AG10803 (cell line): ENCODE measurements around the gene GNAO1.
A peak's percentile ranks its signal among the peaks of the same experiment; 100 is the strongest.

Experiments
- DNase-seq: peaks from one replicate; pipeline ENCODE4 v3.0.0; 2010; ENCODE audit warnings: low read depth
- H3K4me3 ChIP-seq: 2 replicates; pipeline ENCODE4 v1.5.1; 2011; ENCODE audit warnings: mild to moderate bottlenecking, low read length, control low read depth
- TF ChIP-seq, protein P1 (sequence below): conservative IDR thresholded peaks from 2 replicates; pipeline ENCODE4 v1.5.1; 2011; ENCODE audit warnings: mild to moderate bottlenecking, low read length, control low read depth, inconsistent platforms

GNAO1 gene

GRCh38 chr16:56286809-56287208, 95.5 kb downstream of the GNAO1 start:
- DNase-seq: no peak
- TF ChIP-seq, protein P1, sequence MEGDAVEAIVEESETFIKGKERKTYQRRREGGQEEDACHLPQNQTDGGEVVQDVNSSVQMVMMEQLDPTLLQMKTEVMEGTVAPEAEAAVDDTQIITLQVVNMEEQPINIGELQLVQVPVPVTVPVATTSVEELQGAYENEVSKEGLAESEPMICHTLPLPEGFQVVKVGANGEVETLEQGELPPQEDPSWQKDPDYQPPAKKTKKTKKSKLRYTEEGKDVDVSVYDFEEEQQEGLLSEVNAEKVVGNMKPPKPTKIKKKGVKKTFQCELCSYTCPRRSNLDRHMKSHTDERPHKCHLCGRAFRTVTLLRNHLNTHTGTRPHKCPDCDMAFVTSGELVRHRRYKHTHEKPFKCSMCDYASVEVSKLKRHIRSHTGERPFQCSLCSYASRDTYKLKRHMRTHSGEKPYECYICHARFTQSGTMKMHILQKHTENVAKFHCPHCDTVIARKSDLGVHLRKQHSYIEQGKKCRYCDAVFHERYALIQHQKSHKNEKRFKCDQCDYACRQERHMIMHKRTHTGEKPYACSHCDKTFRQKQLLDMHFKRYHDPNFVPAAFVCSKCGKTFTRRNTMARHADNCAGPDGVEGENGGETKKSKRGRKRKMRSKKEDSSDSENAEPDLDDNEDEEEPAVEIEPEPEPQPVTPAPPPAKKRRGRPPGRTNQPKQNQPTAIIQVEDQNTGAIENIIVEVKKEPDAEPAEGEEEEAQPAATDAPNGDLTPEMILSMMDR: no peak
- H3K4me3 ChIP-seq: no peak overlapping the region

DNA sequence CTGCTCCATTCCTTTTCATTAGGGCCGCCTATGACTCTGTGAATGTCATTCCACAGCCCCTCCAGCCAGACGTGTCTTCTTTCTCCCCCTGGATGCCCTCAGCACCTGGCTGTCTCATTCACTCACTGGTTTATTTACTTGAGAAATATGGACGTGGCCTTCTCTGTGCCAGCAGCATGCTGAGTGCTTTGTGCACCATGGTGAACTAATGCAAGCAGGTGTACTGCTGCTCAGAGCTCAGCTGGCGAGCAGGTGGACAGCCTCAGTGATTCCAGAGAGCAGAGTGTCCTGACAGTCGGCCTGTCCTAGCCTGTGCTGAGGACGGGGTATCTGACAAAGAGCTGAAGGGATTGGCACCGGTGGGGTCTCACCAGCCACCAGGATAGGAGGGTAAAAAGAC, 96.7 kb downstream of the GNAO1 start:
- TF ChIP-seq, protein P1: no peak
- DNase-seq: no peak

DNA sequence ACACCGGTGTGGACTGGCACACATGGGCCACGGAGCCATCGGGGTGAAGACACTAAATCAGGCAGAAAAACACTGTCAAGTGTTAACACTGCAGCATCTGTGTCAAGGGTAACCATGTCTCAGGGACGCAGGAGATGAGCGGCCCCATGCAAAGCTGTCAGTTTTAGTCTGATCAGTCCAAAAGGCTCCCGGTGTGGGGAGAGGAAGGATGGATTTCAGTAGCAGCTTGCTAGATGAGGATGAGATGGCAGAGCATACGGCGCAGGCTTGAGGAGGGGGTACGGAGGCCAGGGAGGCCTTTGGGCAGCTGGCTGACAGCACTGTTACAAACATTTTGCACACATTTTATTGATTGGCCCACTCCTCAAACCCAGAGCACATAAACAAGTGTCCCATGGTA, 98.1 kb downstream of the GNAO1 start:
- TF ChIP-seq, protein P1: no peak
- H3K4me3 ChIP-seq: no peak overlapping the region
- no peak for DNase-seq

More for the DNA sequence above, 96.7 kb downstream of the GNAO1 start:
- no peak overlapping the region for H3K4me3 ChIP-seq

- TF ChIP-seq, protein P1: no peak
- no peak for DNase-seq
- H3K4me3 ChIP-seq: no peak overlapping the region
These were observed 98.6 kb downstream of the GNAO1 start for GRCh38 chr16:56289862-56290261.

DNA sequence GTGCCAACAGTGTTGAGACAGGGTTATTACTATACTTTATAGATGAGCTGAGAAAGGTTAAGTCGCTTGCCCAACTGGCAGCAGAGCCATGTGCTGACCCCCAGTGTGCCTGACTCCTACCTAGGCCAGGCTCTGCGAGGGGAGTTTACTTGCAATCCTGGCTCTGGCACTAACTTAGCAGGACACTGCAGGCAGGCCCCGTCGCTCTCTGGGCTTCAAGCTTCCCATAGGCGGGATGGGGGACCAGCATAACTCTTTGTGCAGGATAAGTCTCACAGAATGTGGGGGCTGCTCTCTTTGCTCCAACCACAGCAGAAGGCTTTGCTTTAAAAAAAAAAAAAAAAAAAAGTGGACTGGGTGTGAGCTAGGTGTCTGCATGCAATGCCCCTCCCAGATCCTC, 102.7 kb downstream of the GNAO1 start:
- no peak overlapping the region for H3K4me3 ChIP-seq
- TF ChIP-seq, protein P1: no peak
- no peak for DNase-seq

GRCh38 chr16:56294579-56294978, 103.3 kb downstream of the GNAO1 start:
- H3K4me3 ChIP-seq: no peak overlapping the region
- TF ChIP-seq, protein P1: no peak; the same call in 1 of the 2 replicates
- DNase-seq: peak; percentile 96

DNA sequence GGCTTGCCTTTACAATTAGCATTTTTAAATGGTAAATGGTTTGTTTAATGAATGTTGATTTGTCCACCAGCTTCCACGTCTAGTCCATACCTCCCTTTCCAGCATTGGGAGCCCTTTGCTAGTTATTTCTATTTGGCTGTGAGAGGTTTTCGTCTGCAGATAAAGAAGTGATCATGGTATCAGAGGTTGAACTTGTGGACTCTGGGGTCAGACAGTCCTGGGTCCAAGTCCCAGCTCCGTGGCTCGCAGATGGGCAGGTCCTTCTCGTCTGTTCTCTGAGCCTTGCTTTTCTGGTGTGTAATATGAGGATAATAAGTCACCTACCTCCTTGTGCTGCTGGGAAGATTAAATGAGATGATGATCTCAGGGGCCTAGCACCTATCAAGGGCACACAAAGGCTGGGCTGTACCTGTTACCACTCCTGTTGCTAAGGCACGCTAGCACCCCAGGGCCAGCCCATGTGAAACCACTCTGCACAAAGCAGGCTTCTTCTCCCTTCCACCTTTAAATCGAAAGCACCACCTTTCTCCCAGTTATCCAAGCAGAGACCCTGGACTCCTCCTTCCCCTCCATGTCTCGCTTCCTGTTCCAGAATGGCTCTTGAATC, 103.9 kb downstream of the GNAO1 start:
- no peak for DNase-seq
- H3K4me3 ChIP-seq: no peak overlapping the region
- TF ChIP-seq, protein P1: no peak
